ENCODE results near the gene AGTPBP1.

GRCh38 chr9:85554349-85554748 is 187.4 kb downstream of the AGTPBP1 start:
- TF ChIP-seq CTCF (IDR thresholded peaks at IDR 0.05) = no peak
- TF ChIP-seq POLR2A (IDR thresholded peaks at IDR 0.05) = no peak
